ENCODE measurements around the gene RNASE11. TPM values are rescaled to one million over a fixed set of nuclear protein-coding genes. Genes with fewer than 3 reads are reported as not detected.

Gene RNASE11
- total and polyA plus RNA-seq, 9 of the 15 experiments (the other 6 are each of a cell fraction or from before 2014, with no cell fraction given), result 0.16 to 0.29 (median 0.22) TPM; not detected in 6

GRCh38 chr14:20623798-20624197 is 36.0 kb upstream of the RNASE11 start (continued):
- TF ChIP-seq, protein P1, sequence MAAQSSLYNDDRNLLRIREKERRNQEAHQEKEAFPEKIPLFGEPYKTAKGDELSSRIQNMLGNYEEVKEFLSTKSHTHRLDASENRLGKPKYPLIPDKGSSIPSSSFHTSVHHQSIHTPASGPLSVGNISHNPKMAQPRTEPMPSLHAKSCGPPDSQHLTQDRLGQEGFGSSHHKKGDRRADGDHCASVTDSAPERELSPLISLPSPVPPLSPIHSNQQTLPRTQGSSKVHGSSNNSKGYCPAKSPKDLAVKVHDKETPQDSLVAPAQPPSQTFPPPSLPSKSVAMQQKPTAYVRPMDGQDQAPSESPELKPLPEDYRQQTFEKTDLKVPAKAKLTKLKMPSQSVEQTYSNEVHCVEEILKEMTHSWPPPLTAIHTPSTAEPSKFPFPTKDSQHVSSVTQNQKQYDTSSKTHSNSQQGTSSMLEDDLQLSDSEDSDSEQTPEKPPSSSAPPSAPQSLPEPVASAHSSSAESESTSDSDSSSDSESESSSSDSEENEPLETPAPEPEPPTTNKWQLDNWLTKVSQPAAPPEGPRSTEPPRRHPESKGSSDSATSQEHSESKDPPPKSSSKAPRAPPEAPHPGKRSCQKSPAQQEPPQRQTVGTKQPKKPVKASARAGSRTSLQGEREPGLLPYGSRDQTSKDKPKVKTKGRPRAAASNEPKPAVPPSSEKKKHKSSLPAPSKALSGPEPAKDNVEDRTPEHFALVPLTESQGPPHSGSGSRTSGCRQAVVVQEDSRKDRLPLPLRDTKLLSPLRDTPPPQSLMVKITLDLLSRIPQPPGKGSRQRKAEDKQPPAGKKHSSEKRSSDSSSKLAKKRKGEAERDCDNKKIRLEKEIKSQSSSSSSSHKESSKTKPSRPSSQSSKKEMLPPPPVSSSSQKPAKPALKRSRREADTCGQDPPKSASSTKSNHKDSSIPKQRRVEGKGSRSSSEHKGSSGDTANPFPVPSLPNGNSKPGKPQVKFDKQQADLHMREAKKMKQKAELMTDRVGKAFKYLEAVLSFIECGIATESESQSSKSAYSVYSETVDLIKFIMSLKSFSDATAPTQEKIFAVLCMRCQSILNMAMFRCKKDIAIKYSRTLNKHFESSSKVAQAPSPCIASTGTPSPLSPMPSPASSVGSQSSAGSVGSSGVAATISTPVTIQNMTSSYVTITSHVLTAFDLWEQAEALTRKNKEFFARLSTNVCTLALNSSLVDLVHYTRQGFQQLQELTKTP (IDR thresholded peaks at IDR 0.05; ENCODE audit: low read depth in 1 of 2, partially characterized antibody in 2 of 2), result no peak
- TF ChIP-seq SMARCA5 (IDR thresholded peaks at IDR 0.05), result no peak
- 0 out of 2 replicates have a peak, but pooled peaks have one; percentile 25 for TF ChIP-seq HMBOX1 (IDR thresholded peaks at IDR 0.05)
- no peak for TF ChIP-seq C11orf30 (IDR thresholded peaks at IDR 0.05; ENCODE audit: low read depth)
- TF ChIP-seq, protein P2, sequence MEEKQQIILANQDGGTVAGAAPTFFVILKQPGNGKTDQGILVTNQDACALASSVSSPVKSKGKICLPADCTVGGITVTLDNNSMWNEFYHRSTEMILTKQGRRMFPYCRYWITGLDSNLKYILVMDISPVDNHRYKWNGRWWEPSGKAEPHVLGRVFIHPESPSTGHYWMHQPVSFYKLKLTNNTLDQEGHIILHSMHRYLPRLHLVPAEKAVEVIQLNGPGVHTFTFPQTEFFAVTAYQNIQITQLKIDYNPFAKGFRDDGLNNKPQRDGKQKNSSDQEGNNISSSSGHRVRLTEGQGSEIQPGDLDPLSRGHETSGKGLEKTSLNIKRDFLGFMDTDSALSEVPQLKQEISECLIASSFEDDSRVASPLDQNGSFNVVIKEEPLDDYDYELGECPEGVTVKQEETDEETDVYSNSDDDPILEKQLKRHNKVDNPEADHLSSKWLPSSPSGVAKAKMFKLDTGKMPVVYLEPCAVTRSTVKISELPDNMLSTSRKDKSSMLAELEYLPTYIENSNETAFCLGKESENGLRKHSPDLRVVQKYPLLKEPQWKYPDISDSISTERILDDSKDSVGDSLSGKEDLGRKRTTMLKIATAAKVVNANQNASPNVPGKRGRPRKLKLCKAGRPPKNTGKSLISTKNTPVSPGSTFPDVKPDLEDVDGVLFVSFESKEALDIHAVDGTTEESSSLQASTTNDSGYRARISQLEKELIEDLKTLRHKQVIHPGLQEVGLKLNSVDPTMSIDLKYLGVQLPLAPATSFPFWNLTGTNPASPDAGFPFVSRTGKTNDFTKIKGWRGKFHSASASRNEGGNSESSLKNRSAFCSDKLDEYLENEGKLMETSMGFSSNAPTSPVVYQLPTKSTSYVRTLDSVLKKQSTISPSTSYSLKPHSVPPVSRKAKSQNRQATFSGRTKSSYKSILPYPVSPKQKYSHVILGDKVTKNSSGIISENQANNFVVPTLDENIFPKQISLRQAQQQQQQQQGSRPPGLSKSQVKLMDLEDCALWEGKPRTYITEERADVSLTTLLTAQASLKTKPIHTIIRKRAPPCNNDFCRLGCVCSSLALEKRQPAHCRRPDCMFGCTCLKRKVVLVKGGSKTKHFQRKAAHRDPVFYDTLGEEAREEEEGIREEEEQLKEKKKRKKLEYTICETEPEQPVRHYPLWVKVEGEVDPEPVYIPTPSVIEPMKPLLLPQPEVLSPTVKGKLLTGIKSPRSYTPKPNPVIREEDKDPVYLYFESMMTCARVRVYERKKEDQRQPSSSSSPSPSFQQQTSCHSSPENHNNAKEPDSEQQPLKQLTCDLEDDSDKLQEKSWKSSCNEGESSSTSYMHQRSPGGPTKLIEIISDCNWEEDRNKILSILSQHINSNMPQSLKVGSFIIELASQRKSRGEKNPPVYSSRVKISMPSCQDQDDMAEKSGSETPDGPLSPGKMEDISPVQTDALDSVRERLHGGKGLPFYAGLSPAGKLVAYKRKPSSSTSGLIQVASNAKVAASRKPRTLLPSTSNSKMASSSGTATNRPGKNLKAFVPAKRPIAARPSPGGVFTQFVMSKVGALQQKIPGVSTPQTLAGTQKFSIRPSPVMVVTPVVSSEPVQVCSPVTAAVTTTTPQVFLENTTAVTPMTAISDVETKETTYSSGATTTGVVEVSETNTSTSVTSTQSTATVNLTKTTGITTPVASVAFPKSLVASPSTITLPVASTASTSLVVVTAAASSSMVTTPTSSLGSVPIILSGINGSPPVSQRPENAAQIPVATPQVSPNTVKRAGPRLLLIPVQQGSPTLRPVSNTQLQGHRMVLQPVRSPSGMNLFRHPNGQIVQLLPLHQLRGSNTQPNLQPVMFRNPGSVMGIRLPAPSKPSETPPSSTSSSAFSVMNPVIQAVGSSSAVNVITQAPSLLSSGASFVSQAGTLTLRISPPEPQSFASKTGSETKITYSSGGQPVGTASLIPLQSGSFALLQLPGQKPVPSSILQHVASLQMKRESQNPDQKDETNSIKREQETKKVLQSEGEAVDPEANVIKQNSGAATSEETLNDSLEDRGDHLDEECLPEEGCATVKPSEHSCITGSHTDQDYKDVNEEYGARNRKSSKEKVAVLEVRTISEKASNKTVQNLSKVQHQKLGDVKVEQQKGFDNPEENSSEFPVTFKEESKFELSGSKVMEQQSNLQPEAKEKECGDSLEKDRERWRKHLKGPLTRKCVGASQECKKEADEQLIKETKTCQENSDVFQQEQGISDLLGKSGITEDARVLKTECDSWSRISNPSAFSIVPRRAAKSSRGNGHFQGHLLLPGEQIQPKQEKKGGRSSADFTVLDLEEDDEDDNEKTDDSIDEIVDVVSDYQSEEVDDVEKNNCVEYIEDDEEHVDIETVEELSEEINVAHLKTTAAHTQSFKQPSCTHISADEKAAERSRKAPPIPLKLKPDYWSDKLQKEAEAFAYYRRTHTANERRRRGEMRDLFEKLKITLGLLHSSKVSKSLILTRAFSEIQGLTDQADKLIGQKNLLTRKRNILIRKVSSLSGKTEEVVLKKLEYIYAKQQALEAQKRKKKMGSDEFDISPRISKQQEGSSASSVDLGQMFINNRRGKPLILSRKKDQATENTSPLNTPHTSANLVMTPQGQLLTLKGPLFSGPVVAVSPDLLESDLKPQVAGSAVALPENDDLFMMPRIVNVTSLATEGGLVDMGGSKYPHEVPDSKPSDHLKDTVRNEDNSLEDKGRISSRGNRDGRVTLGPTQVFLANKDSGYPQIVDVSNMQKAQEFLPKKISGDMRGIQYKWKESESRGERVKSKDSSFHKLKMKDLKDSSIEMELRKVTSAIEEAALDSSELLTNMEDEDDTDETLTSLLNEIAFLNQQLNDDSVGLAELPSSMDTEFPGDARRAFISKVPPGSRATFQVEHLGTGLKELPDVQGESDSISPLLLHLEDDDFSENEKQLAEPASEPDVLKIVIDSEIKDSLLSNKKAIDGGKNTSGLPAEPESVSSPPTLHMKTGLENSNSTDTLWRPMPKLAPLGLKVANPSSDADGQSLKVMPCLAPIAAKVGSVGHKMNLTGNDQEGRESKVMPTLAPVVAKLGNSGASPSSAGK (IDR thresholded peaks at IDR 0.05), result no peak
- no peak for TF ChIP-seq HDAC1 (IDR thresholded peaks at IDR 0.05)

All from K562 (cell line).